ENCODE data around the gene SERPINA1.

SERPINA1 gene

GRCh38 chr14:94345344-94346064, 42.9 kb downstream of the SERPINA1 start:
- DNase-seq = no peak

- DNase-seq = no peak
Observed at GRCh38 chr14:94344389-94344788, 44.0 kb downstream of the SERPINA1 start.

GRCh38 chr14:94343238-94344005, 45.0 kb downstream of the SERPINA1 start:
- DNase-seq = no peak

- DNase-seq = no peak
Observed at GRCh38 chr14:94342334-94342934, 46.0 kb downstream of the SERPINA1 start.

GRCh38 chr14:94341656-94342333, 46.6 kb downstream of the SERPINA1 start:
- no peak for DNase-seq

- no peak for DNase-seq
Observed at GRCh38 chr14:94340533-94340932, 47.9 kb downstream of the SERPINA1 start.

GRCh38 chr14:94338023-94338422, 50.4 kb downstream of the SERPINA1 start:
- DNase-seq = no peak

GRCh38 chr14:94337274-94337673, 51.1 kb downstream of the SERPINA1 start:
- no peak for DNase-seq

GRCh38 chr14:94334872-94335271, 53.5 kb downstream of the SERPINA1 start:
- no peak for DNase-seq

GRCh38 chr14:94332587-94332986, 55.8 kb downstream of the SERPINA1 start:
- no peak for DNase-seq

- DNase-seq = no peak
Observed at GRCh38 chr14:94332063-94332583, 56.3 kb downstream of the SERPINA1 start.

- no peak for DNase-seq
Observed at GRCh38 chr14:94331462-94331861, 56.9 kb downstream of the SERPINA1 start.

- no peak for DNase-seq
Observed at GRCh38 chr14:94330857-94331256, 57.5 kb downstream of the SERPINA1 start.

GRCh38 chr14:94330432-94330831, 58.0 kb downstream of the SERPINA1 start:
- no peak for DNase-seq

- DNase-seq = no peak
Observed at GRCh38 chr14:94329857-94330256, 58.5 kb downstream of the SERPINA1 start.

- no peak for DNase-seq
Observed at GRCh38 chr14:94328196-94328595, 60.2 kb downstream of the SERPINA1 start.

Measured in retina (tissue), 1 donor.